SU-DHL-6 (cell line): ENCODE results near the gene MAML2.

Source experiments
- CTCF ChIP-seq: fragments of 200-600 bp; sonication (generic); IDR thresholded peaks from one replicate; pipeline ENCODE4 v1.5.1; 2017; ENCODE audit warnings: antibody characterized with exemption, mild to moderate bottlenecking, low read length, moderate library complexity; ENCODE audit not compliant: insufficient read depth, poor library complexity, severe bottlenecking
- EZH2phosphoT487 ChIP-seq: fragments of 200-600 bp; sonication (generic), shearing (Covaris generic); conservative IDR thresholded peaks from 2 replicates; pipeline ENCODE4 v1.6.1; 2018; ENCODE audit warnings: mild to moderate bottlenecking, antibody characterized with exemption, low read length, moderate library complexity, mixed read lengths

GRCh38 chr11:96086111-96086510 is 256.9 kb downstream of the MAML2 start:
- TF ChIP-seq CTCF (no peak), EZH2phosphoT487 (no peak)
